Stimulated activated CD8-positive, alpha-beta memory T cell treated with anti-CD3 and anti-CD28 coated beads, Interleukin-7, amount 100 ng/mL, for 4 hours (primary cell): ENCODE data around the gene FHDC1.

Experiments
- DNase-seq, 2 donors: peaks; one replicate each; pipeline ENCODE4 v3.0.0-alpha.2; 2020; ENCODE audit warnings: low read depth in 2 of 2

FHDC1 gene

DNA sequence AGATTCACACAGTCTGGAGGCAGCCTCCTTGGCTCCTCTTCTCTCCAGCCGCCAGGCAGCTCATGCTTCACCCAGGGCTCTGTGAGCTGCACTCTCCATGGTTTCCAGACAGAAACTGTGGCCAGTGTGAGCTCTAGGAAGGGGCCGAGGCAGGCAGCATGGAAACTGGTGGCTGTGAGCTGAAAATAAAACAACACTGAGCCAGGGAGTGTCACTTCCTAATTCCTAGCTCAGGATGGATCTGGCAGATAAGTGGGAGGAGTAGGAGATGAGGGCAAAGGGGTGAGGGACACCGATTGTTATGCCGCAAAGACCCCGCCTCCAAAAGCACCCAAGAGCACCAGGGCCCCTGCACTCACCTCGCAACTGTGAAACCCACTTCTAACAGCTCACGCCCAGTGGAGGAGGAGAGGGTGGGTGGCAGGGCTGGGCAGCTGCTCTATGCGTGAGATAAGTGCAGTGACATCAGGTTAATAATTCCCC, 69.8 kb downstream of the FHDC1 start:
- no peak for DNase-seq

DNA sequence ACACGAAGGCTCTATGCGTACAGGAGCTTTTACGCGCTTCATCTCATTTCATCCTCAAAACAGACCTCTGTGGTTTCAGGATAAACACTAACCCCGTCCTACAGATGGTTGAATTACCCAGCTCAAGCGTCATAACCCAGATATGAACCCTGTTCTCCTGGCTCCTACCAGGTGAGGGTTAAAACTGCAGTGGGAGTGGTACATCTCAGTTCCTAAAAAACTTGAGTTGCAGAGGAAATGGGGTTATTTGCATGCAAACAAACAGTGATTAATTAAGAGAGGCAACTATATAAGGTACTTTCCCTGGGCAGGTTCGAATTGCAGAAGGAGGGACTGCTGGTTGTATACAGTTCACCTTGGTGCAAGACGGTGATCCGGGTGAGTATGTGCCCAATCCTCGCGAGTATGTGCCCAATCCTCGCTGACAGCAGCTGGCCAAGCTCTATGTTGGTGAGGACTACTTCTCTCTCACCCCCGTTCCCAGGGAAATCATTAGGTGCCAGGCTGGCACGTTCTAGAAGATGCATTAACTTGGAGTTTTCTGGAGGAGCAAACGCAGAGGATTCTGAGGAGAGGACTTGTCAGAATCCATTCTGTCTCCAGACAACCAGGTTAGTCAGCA, 72.6 kb downstream of the FHDC1 start:
- no peak for DNase-seq

GRCh38 chr4:153010146-153010545, 74.0 kb downstream of the FHDC1 start:
- no peak for DNase-seq

- no peak for DNase-seq
These were observed 77.3 kb downstream of the FHDC1 start for GRCh38 chr4:153013202-153013977.

DNA sequence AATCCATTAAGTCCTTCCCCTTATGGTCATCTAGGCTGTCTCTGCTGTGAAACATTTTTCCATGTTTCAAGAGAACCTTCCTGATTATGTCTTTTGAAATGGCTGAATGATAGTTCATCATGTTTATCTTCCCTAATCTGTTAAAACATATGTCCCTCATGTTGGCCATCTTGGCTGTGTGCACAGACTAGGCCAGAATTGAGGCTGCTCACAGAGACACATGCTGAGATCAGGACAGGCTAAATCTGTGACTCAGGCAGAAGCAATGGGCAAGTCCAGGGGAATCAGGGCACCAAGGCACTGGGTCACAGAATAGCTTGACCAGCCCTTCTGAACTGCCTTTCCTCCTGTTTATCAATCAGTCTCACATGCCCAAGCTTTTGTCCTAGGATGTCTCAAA, 78.3 kb downstream of the FHDC1 start:
- DNase-seq = no peak

DNA sequence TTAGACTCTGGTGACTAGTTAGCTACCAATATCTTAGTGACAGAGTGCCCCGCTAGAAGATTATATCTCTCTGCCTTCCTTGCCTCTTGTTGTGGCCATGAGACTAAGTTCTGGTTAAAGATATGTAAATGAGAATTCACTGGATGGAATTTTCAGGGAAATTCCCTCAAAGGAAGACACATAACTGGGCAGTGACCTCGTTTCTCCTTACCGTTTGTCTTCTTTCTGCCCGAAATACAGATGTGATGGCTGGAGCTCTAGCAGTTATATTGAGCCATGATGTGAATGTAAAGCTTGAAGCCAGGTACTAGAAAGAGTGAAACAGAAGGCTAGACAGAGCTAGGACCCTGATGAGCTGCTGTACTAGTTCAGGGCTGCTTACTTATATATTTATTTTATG, 80.5 kb downstream of the FHDC1 start:
- DNase-seq = no peak

GRCh38 chr4:153018031-153018430, 81.9 kb downstream of the FHDC1 start:
- no peak for DNase-seq

DNA sequence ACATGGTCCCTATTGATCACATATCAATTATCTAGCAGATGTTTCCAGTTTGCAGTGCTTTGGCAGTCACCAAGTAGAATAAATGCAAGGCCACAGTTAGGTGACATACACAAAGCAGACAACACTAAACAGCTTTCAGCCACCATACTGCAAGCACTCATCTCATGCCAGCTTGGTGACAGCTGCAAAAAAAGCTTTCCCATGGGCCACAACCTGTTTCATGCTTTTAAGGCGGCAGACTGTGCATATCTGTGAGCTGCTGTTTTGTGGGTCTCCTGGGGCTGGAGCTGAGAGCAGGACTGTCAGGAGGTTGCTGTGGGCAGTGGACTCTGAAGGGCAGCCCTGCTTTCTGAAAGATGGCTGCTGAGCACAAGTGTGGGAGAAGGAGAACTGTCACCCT, 82.6 kb downstream of the FHDC1 start:
- no peak for DNase-seq

DNA sequence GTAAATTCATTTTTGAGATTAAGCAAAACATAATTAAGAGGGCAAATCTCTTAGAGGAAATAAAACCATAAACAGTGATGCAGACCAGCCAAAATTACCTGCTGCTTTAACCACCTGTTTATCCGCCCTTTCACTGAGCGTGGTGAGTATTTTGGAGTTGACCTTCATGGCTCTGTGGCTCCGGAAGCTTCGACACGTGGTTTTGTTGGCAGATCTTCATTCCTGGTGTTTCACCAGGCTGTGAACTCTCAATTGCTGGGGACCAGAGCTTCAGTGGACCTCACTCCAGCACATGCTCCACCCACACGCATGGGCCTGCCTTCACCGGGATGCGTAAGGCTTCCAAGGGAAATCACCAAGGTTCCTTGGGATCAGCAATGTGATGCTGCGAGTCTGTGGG, 83.8 kb downstream of the FHDC1 start:
- no peak for DNase-seq

DNA sequence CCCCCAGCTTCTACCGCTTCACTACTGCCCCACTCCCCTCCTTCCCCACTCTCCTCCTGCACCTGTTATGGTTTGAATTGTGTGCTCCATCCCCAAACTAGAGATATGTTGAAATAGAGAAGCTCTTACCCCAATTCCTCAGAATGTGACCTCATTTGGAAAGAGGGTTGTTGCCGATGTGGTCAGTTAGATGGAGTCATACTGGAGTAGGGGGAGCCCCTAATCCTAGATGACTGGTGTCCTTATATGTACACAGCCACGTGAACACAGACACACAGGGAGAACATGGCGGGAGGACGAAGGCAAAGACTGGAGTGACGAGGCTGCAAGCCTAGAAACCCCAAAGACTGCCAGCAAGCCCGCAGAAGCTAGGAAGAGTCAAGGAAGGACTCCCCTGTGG, 84.3 kb downstream of the FHDC1 start:
- no peak for DNase-seq

DNA sequence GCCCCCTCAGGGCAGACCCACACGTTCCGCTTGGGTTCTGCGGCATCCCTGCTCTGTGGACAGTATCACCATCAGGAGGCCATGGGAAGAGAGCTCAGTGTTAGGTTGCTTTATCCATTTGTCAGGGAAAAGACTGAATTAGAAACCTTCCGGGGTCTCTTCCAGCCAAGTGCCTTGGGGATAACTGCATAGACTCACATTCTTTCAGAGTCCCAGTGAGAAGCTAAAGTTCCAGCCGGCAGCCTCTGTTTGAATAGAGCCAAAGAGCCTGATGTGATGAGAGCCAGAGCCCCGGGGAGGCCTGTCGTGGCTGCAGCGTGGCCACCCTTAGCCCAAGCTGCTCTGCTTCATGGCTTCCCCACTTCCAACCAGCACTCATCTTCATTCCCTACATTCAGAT, 85.2 kb downstream of the FHDC1 start:
- no peak for DNase-seq

- no peak for DNase-seq
These were observed 86.2 kb downstream of the FHDC1 start for GRCh38 chr4:153022241-153022715.

DNA sequence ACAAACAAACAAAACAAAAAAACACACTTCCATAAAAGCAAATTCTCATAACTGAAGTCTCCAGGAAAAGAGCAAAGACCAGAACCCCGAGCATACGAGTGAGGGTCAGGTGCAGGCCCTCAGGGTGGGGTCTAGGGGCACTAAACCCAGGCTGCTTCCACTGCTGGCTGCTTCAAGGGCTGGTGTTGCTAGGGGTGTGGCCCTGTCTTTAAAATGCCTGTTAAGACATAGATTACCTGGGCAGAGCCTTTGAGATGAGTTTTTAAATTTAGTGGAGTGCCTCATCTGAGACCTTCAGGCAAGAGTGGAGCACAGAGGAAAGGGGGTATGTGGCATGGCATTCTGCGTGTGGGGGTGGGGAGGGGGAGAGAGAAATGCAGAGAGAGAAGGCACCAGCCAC, 87.0 kb downstream of the FHDC1 start:
- no peak for DNase-seq

- no peak for DNase-seq
These were observed 87.7 kb downstream of the FHDC1 start for GRCh38 chr4:153023692-153024394.

- no peak for DNase-seq
These were observed 88.3 kb downstream of the FHDC1 start for GRCh38 chr4:153024466-153024865.

- DNase-seq = no peak
These were observed 89.3 kb downstream of the FHDC1 start for GRCh38 chr4:153025406-153025805.

- no peak for DNase-seq
These were observed 90.6 kb downstream of the FHDC1 start for GRCh38 chr4:153026591-153027346.

DNA sequence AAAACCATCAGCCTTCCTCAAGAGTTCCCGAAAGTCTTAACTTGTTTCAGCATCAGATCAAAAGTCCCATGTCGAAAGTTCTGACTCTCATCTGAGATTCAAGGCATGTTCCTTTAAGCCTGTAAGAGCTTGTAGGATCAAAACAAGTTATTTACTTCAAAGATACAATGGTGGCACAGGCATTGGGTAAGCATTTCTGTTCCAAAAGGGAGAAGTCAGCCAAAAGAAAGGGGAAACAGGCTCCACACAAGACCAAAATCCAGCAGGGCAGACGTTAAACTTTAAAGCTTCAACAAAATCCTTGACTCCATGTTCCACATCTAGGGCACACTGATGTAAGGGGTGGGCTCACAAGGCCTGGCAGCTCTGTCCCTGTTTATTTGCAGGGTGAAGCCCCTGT, 91.7 kb downstream of the FHDC1 start:
- DNase-seq = no peak

GRCh38 chr4:153028535-153028934, 92.4 kb downstream of the FHDC1 start:
- no peak for DNase-seq
